GM04504 (cell line): ENCODE data around the gene UPK1B.
"Not testable (repeated sequence)": the region's sequence is repeated elsewhere in the genome, so short reads cannot be mapped to it uniquely, and the experiment has no call there.

Experiments
- DNase-seq: peaks from one replicate; pipeline ENCODE4 v3.0.0-alpha.2; 2012; ENCODE audit warnings: low read depth

The UPK1B gene

GRCh38 chr3:119225121-119225520, 51.7 kb downstream of the UPK1B start:
- no peak for DNase-seq

DNA sequence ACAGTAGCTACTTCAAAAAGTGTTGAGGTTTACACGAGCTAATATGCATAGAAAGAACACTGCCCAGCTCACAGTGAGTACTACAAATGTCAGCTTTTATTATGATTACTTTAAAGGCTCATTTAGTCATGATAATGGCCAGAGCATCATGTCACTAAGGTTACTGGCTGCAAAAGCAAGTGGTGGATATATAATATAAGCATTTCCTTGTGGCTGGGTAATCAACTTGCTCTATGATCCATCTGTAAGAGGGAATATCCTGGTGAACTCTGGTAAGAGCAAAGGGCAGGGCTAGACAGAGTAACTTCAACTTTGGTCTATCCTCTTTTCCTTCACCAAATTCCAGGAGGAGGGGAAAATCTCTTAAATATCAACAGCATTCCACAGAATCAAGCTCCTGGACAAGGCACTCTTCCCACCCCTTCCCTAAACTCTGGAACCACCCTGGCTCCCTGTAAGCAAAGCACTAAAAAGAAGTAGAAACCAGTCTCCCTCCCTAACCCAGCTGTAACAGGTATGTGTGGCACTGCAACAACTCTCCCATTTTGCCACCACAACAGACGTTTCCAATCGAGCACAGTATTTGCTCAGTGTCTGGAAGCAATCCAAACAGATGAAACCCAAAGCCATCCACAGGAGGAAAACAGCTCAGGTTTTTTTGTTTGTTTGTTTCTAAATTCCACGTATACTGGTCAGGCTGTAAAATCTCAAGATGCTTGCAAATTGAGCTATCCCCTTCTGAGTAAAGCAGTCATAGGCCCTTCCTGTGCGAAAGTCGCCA, 53.9 kb downstream of the UPK1B start:
- no peak for DNase-seq

GRCh38 chr3:119228373-119229145, 55.2 kb downstream of the UPK1B start:
- DNase-seq: no peak

DNA sequence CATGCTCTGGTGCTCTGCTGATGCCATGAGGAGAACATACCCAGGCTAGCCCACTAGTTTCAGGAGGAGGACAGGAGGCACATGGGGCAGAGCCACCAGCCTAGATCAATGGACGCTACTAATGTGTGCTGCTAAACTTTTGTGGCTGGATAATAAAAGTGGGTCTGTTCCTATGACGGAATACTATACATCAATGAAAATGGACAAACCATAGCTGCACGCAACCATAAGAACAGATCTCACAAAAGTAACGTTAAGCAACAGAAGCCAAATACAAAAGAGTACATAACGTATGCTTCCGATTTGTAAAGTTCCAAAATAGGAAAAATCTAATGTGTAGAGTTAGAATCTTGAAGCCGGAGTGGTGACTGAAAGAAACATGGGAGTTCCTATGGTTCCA, 55.8 kb downstream of the UPK1B start:
- no peak for DNase-seq

- no peak for DNase-seq
These were observed 56.7 kb downstream of the UPK1B start for GRCh38 chr3:119230071-119230470.

- no peak for DNase-seq
These were observed 57.3 kb downstream of the UPK1B start for GRCh38 chr3:119230745-119231144.

GRCh38 chr3:119234610-119235009, 61.2 kb downstream of the UPK1B start:
- DNase-seq: no peak

GRCh38 chr3:119235151-119235550, 61.8 kb downstream of the UPK1B start:
- peak; percentile 28 for DNase-seq

DNA sequence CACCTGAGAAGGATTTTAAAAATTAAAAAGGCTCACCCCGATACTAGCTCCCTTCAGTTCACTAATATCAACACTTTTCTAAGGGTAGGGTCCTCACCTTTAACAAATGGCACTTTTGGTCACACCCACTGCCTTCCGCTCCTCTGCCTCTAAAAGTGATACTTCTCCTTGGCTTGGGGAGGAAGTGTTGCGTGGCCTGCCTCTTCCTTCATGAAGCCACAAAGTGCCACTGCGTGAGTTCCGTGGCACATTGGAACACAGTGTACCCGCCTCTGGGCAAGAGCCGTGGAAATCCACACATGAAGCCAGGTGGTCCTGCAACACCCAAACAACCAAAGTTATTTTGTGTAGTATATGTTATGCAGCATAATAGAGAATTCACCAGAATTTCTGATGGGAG, 63.4 kb downstream of the UPK1B start:
- no peak for DNase-seq

DNA sequence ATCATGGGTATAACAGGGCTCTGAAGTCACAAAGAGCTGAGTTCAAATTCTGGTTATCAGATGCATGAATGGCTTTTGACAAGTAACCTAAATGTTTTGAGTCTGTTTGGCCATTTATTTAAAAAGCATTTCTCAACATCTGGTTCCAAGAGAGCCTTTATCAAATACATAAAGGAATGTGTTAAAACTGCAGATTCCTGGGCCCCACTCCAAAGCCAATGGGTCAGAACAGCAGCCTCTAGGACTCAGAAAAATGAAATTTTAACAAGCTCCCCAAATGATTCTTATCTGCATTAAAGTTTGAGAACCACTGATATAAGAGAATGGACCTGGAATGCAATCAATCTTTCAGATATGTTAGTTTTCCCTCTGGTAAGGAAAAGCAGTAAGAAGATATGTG, 63.9 kb downstream of the UPK1B start:
- no peak for DNase-seq

GRCh38 chr3:119238363-119238762, 65.0 kb downstream of the UPK1B start:
- no peak for DNase-seq

- DNase-seq: no peak
These were observed 65.9 kb downstream of the UPK1B start for GRCh38 chr3:119239206-119239820.

DNA sequence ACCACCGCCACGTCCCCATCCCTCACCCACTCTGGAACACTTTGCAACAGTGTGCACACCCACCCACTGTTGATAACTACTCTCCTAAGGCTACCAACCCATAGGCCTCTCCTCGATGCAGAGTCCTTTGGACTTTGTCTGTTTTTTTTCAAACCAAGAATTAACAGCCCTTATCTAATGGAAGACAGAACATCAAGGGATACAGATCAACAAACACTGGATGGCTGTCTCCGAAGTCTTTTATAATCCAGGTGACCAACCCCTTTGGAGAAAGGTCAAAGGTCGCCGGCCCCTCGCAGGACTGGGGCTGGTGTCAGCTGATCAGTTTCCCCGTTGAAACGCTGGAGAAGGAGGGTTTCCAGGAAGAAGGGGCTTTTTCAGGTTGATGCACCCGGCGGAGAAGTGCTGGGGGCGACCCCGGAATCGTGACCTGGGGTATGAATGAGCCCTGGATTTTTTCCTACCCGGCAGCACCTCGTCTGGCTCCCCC, 66.7 kb downstream of the UPK1B start:
- DNase-seq: no peak

DNA sequence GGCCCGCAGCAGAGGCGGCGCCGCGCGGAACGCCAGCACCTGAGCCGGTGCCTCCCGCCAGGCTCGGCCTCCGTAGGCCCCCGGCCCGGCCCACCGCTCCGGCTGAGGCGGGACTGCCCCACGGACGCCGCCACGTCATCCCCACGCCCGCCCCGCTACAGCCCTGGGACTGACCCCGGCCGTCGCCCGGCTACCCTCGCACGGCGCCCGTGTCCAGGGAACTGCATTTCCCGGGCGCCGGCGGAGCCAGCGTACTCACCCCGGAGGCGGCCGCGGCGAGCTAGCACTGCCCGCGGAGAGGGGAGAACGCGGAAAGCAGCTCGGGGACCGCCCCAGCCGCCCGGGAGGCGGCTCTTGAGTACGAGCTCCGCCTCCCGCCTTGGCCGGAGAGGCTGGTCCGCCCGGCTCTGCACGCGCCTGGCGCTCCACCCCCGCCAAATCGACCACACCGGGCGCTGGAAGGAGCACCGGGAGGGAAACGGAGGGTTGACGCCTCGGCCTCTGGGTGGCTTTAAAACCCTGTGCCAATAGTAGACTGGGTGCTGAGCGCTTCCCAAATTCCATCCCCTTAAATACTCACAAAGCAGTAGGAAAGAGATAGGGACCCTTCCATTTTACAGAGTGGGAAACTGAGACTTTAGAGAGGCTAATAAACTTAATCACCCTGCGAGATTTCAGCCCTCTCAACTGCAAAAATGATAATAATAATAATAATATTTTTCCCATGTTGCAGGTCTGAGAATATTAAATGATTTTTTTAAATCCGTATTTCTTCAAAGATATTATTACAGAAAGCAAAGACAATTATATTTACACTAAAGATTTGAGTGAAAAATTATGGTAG, 67.4 kb downstream of the UPK1B start, which contains the start of gene B4GALT4:
Gene B4GALT4 (minus strand): TSS at position 288 of the 844 bp plus-strand sequence. CDS start 10,779 bp downstream, outside the sequence.
- peak; percentile 76 for DNase-seq

GRCh38 chr3:119242387-119243057, 69.1 kb downstream of the UPK1B start:
- not testable (repeated sequence) for DNase-seq

GRCh38 chr3:119243058-119243529, 69.7 kb downstream of the UPK1B start:
- not testable (repeated sequence) for DNase-seq

DNA sequence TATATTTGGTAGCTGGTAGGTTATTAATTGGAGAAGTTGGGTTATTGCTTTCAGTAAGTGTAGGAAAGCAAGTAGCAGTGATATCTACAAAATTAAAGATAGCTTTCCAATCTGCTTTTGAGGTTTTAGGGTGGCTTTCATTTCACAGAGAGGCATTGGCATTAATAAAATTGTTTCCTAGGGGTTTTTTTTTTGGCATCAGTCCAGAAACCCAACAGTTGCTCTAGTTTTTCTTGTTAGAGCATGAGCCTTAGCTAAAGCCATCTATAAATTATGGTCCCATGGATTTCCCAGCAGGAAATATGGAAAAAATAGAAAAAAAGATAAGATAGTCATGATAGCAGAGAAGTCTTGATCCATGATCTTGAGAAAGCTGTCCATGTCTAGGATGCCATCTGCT, 70.3 kb downstream of the UPK1B start:
- DNase-seq: no peak

- no peak for DNase-seq
These were observed 72.4 kb downstream of the UPK1B start for GRCh38 chr3:119245778-119246177.
